Stimulated activated CD4-positive, alpha-beta T cell treated with anti-CD3 and anti-CD28 coated beads, Interleukin-2, amount 100 ng/mL, for 48 hours (primary cell): ENCODE data around the gene SLC25A26.
"Not testable (repeated sequence)": the region's sequence is repeated elsewhere in the genome, so short reads cannot be mapped to it uniquely, and the experiment has no call there.

ENCODE experiments used
- DNase-seq, 2 donors: peaks; one replicate each; pipeline ENCODE4 v3.0.0-alpha.2; 2020

The SLC25A26 gene

GRCh38 chr3:66270701-66271100, 49.9 kb downstream of the SLC25A26 start:
- no peak for DNase-seq

- no peak for DNase-seq
Observed at GRCh38 chr3:66271231-66271630, 50.4 kb downstream of the SLC25A26 start.

GRCh38 chr3:66272016-66272415, 51.2 kb downstream of the SLC25A26 start:
- no peak for DNase-seq

- not testable (repeated sequence) for DNase-seq
Observed at GRCh38 chr3:66274837-66275236, 54.0 kb downstream of the SLC25A26 start.

- peak; percentile 45 to 61 for DNase-seq
Observed at GRCh38 chr3:66276705-66277274, 56.0 kb downstream of the SLC25A26 start.

GRCh38 chr3:66279168-66279567, 58.4 kb downstream of the SLC25A26 start:
- no peak for DNase-seq

GRCh38 chr3:66280304-66280703, 59.5 kb downstream of the SLC25A26 start:
- DNase-seq: no peak

GRCh38 chr3:66291922-66292321, 71.1 kb downstream of the SLC25A26 start:
- not testable (repeated sequence) for DNase-seq

GRCh38 chr3:66297260-66297873, 76.6 kb downstream of the SLC25A26 start:
- no peak for DNase-seq

- DNase-seq: no peak
Observed at GRCh38 chr3:66297900-66298299, 77.1 kb downstream of the SLC25A26 start.

GRCh38 chr3:66298591-66298990, 77.8 kb downstream of the SLC25A26 start:
- DNase-seq: no peak

- DNase-seq: not testable (repeated sequence)
Observed at GRCh38 chr3:66299085-66299484, 78.3 kb downstream of the SLC25A26 start.

GRCh38 chr3:66299891-66300290, 79.1 kb downstream of the SLC25A26 start:
- DNase-seq: no peak

GRCh38 chr3:66302288-66302687, 81.5 kb downstream of the SLC25A26 start:
- no peak for DNase-seq

GRCh38 chr3:66303491-66303901, 82.7 kb downstream of the SLC25A26 start:
- DNase-seq: peak; percentile 15 to 39

GRCh38 chr3:66304293-66304692, 83.5 kb downstream of the SLC25A26 start:
- no peak for DNase-seq

- DNase-seq: not testable (repeated sequence)
Observed at GRCh38 chr3:66306086-66306485, 85.3 kb downstream of the SLC25A26 start.

GRCh38 chr3:66306991-66307390, 86.2 kb downstream of the SLC25A26 start:
- not testable (repeated sequence) for DNase-seq

GRCh38 chr3:66312039-66312438, 91.2 kb downstream of the SLC25A26 start:
- no peak for DNase-seq

- DNase-seq: no peak
Observed at GRCh38 chr3:66314455-66314854, 93.7 kb downstream of the SLC25A26 start.

GRCh38 chr3:66317750-66318376, 97.1 kb downstream of the SLC25A26 start:
- no peak for DNase-seq

GRCh38 chr3:66320390-66320789, 99.6 kb downstream of the SLC25A26 start:
- DNase-seq: no peak

- DNase-seq: no peak
Observed at GRCh38 chr3:66322436-66322835, 101.6 kb downstream of the SLC25A26 start.

GRCh38 chr3:66326340-66326739, 105.5 kb downstream of the SLC25A26 start:
- DNase-seq: no peak
